OCI-LY1 (cell line): ENCODE measurements around the gene GDF10.

ENCODE experiments used
- EZH2 ChIP-seq: fragments of 200-600 bp; sonication (generic), shearing (Covaris generic); IDR thresholded peaks from 2 replicates; pipeline ENCODE4 v1.8.0; 2017; ENCODE audit warnings: borderline replicate concordance, mixed run types, mild to moderate bottlenecking, antibody characterized with exemption, low read length, moderate library complexity, mixed read lengths
- TF ChIP-seq, protein P1 (sequence below): fragments of 200-600 bp; sonication (generic), shearing (Covaris generic); IDR thresholded peaks from 2 replicates; pipeline ENCODE4 v1.5.1; 2017; ENCODE audit warnings: mild to moderate bottlenecking, antibody characterized with exemption, low read length, moderate library complexity, mixed read lengths

DNA sequence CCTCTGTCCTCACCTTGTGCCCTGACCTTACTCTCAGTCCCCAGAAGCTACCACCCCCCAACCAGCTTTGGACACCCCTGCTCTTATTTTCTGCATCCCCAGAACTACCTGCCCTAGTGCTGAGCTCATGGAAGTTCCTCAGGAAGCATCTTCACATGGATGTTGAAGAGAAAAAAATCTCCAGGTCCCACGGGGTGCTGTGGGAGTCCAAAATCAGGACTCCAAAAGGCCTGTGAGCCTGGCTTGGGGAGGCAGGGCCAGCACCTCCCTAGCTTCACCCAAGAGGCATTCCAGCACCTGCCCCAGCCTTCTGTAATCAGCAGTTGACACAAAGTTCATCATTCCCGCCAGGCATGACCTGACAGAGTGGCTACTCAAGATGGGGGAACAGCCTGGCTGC, 20.7 kb upstream of the GDF10 start:
- TF ChIP-seq, protein P1, sequence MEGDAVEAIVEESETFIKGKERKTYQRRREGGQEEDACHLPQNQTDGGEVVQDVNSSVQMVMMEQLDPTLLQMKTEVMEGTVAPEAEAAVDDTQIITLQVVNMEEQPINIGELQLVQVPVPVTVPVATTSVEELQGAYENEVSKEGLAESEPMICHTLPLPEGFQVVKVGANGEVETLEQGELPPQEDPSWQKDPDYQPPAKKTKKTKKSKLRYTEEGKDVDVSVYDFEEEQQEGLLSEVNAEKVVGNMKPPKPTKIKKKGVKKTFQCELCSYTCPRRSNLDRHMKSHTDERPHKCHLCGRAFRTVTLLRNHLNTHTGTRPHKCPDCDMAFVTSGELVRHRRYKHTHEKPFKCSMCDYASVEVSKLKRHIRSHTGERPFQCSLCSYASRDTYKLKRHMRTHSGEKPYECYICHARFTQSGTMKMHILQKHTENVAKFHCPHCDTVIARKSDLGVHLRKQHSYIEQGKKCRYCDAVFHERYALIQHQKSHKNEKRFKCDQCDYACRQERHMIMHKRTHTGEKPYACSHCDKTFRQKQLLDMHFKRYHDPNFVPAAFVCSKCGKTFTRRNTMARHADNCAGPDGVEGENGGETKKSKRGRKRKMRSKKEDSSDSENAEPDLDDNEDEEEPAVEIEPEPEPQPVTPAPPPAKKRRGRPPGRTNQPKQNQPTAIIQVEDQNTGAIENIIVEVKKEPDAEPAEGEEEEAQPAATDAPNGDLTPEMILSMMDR, result no peak
- no peak for TF ChIP-seq EZH2
